DND-41 (cell line): Measurements from ENCODE around the gene KCNC4.

Experiments used
- ATAC-seq: fragments of 200-7000 bp; cut with Tn5 transposase; 3 replicates; pipeline ENCODE4 v1.9.1; 2021; ENCODE audit warnings: low read depth; ENCODE audit not compliant: insufficient read depth
- DNase-seq: peaks from one replicate; pipeline ENCODE4 v3.0.0-alpha.2; 2020
- H2AFZ ChIP-seq: 2 replicates; pipeline ENCODE4 v1.6.0; 2012; ENCODE audit warnings: low read depth, low read length
- H3K27ac ChIP-seq: 2 replicates; pipeline ENCODE4 v1.5.1; 2012; ENCODE audit warnings: low read length, inconsistent platforms
- H3K27me3 ChIP-seq: fragments of 200-600 bp; sonication (generic); 2 replicates; pipeline ENCODE4 v1.6.0; 2012; ENCODE audit warnings: low read length, mild to moderate bottlenecking, inconsistent platforms; ENCODE audit not compliant: insufficient read depth, poor library complexity
- H3K36me3 ChIP-seq: 2 replicates; pipeline ENCODE4 v1.5.1; 2012; ENCODE audit warnings: low read length, inconsistent platforms; ENCODE audit not compliant: insufficient read depth
- H3K4me1 ChIP-seq: 2 replicates; pipeline ENCODE4 v1.5.1; 2012; ENCODE audit warnings: mild to moderate bottlenecking, low read length; ENCODE audit not compliant: insufficient read depth
- H3K4me2 ChIP-seq: 2 replicates; pipeline ENCODE4 v1.6.0; 2012; ENCODE audit warnings: mild to moderate bottlenecking, moderate library complexity, low read length, inconsistent platforms; ENCODE audit not compliant: insufficient read depth
- H3K4me3 ChIP-seq, 2 experiments: fragments of 200-600 bp in 1 of 2; shearing (Covaris generic) in 1 of 2; 2 replicates each; pipeline ENCODE4 v1.5.1; 2012 to 2016; ENCODE audit warnings: inconsistent platforms in 2 of 2, low read length in 2 of 2, mild to moderate bottlenecking in 2 of 2, low read depth in 1 of 2, moderate library complexity in 1 of 2
- H3K79me2 ChIP-seq: 2 replicates; pipeline ENCODE4 v1.6.0; 2012; ENCODE audit warnings: low read length, inconsistent platforms; ENCODE audit not compliant: insufficient read depth
- H3K9ac ChIP-seq: 2 replicates; pipeline ENCODE4 v1.6.0; 2012; ENCODE audit warnings: low read depth, mild to moderate bottlenecking, inconsistent platforms, low read length, moderate library complexity
- H3K9me3 ChIP-seq: 2 replicates; pipeline ENCODE4 v1.5.1; 2012; ENCODE audit warnings: low read length, moderate library complexity, mild to moderate bottlenecking, inconsistent platforms; ENCODE audit not compliant: insufficient read depth, severe bottlenecking
- H4K20me1 ChIP-seq: 2 replicates; pipeline ENCODE4 v1.6.0; 2012; ENCODE audit warnings: low read length; ENCODE audit not compliant: insufficient read depth
- CTCF ChIP-seq: IDR thresholded peaks from 2 replicates; pipeline ENCODE4 v1.5.1; 2012; ENCODE audit warnings: borderline replicate concordance, low read length, moderate library complexity, mild to moderate bottlenecking; ENCODE audit not compliant: poor library complexity, severe bottlenecking; ENCODE audit errors: extremely low read depth
- EZH2 ChIP-seq: IDR thresholded peaks from 3 replicates; pipeline ENCODE4 v1.6.1; 2012; ENCODE audit warnings: borderline replicate concordance, low read depth, mild to moderate bottlenecking, moderate library complexity, low read length, inconsistent platforms; ENCODE audit not compliant: severe bottlenecking

The KCNC4 gene

DNA sequence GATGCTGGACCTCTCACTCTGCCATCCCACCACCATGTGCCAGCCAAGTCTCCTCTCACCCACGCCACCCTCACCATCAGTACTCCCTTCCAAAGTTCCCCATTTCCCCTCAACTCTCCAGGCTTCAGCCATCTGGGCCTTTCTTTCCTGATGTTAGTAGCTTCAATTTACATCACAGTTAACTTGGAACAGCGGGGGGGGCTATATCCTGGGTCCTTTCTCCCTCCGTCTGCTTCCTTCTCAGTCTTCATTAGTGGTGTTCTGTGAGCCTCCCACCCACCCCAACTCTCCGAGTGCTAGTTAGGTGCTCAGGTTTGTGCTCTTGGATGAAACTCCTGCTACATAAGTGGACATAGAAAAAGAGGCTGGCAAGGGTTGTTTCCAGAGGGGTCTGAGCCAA, 31.9 kb downstream of the KCNC4 start:
- H3K4me1 ChIP-seq = no peaks in the 10 kb centered on the region
- H3K27ac ChIP-seq = no peak overlapping the region
- no peak for TF ChIP-seq CTCF
- no peak for TF ChIP-seq EZH2
- no peaks in the 10 kb centered on the region for H3K9me3 ChIP-seq
- H3K9ac ChIP-seq = no peak overlapping the region
- H3K79me2 ChIP-seq = no peaks in the 10 kb centered on the region
- H3K4me3 ChIP-seq = no peak overlapping the region
- no peak for DNase-seq
- peaks cover 3% of the 10 kb centered on the region for H4K20me1 ChIP-seq
- no peak overlapping the region for H3K4me2 ChIP-seq
- no peak for ATAC-seq
- H3K36me3 ChIP-seq = no peaks in the 10 kb centered on the region
- H2AFZ ChIP-seq = no peak overlapping the region
- H3K27me3 ChIP-seq = no peaks in the 10 kb centered on the region

- no peaks in the 10 kb centered on the region for H3K27me3 ChIP-seq
- no peak overlapping the region for H3K27ac ChIP-seq
- no peak overlapping the region for H2AFZ ChIP-seq
- DNase-seq = no peak
- H3K9me3 ChIP-seq = no peaks in the 10 kb centered on the region
- no peak overlapping the region for H3K4me2 ChIP-seq
- no peaks in the 10 kb centered on the region for H3K79me2 ChIP-seq
- H3K4me3 ChIP-seq = no peak overlapping the region
- no peaks in the 10 kb centered on the region for H3K36me3 ChIP-seq
- no peak overlapping the region for H3K9ac ChIP-seq
- no peak for TF ChIP-seq CTCF
- no peak for TF ChIP-seq EZH2
- peaks cover 3% of the 10 kb centered on the region for H4K20me1 ChIP-seq
- no peak for ATAC-seq
- H3K4me1 ChIP-seq = no peaks in the 10 kb centered on the region
These were observed 32.6 kb downstream of the KCNC4 start for GRCh38 chr1:110242731-110243130.

DNA sequence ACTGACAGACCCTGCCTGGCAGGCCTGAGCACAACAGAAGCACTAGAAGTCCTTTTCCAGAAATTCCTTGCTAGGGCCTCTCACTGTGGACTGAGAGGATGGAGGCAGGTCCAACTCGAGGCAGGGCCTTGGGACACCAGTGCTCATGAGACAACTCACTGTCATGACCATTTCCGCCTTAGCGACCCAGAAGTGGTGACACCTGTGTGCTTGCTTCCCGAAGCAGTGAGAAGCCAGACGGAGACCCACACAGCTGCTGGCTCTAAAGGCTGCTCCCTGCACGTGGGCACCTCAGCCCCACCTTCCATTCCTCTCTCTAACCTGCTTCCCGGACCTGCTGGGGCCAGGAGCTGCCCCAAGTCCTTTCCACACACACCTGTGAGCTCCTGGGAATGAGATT, 33.0 kb downstream of the KCNC4 start:
- no peak overlapping the region for H3K9ac ChIP-seq
- DNase-seq (no peak), ATAC-seq (no peak)

More for the DNA sequence above, 33.0 kb downstream of the KCNC4 start:
- Histone ChIP-seq H3K79me2 (no peaks in the 10 kb centered on the region), H3K4me3 (no peak overlapping the region), H3K4me1 (no peaks in the 10 kb centered on the region), H3K27ac (no peak overlapping the region), H3K9me3 (no peaks in the 10 kb centered on the region), H3K27me3 (no peaks in the 10 kb centered on the region), H3K36me3 (no peaks in the 10 kb centered on the region), H2AFZ (no peak overlapping the region), H4K20me1 (no peaks in the 10 kb centered on the region; the same call in 1 of the 2 replicates), H3K4me2 (no peak overlapping the region)
- no peak for TF ChIP-seq EZH2
- TF ChIP-seq CTCF = no peak
